Naive thymus-derived CD4-positive, alpha-beta T cell (primary cell): ENCODE measurements around the gene KL. TPM values are rescaled to one million over a fixed set of nuclear protein-coding genes. Genes with fewer than 3 reads are reported as not detected.

Experiments
- ATAC-seq: fragments of 150-1000 bp; cut with Tn5 transposase; 2 replicates; pipeline ENCODE4 v1.10.0; 2021; ENCODE audit warnings: mild to moderate bottlenecking, moderate library complexity
- CTCF ChIA-PET: fragments of 350-600 bp; sonication (Branson Sonifier 250); formaldehyde crosslinking; loops from one replicate; lab custom pipeline; 2021; ENCODE audit warnings: antibody characterized with exemption; lab: Charles Lee
- POLR2A ChIA-PET: fragments of 350-600 bp; sonication (Branson Sonifier 250); formaldehyde crosslinking; loops from one replicate; lab custom pipeline; 2021; ENCODE audit warnings: antibody characterized with exemption, inconsistent platforms; lab: Charles Lee
- DNase-seq, 9 donors: peaks; one replicate each; pipeline versions ENCODE4 v3.0.0 to v3.0.0-alpha.2; 2020 to 2022; ENCODE audit warnings: mixed read lengths in 1 of 9
- H3K27ac ChIP-seq: one replicate; pipeline ENCODE4 v1.7.0; 2013; ENCODE audit warnings: mild to moderate bottlenecking, low read depth, low read length, moderate library complexity
- H3K27me3 ChIP-seq, 2 donors: one replicate each; pipeline ENCODE4 v1.7.0; 2013; ENCODE audit warnings: low read length in 2 of 2, mild to moderate bottlenecking in 2 of 2, moderate library complexity in 2 of 2; ENCODE audit not compliant: control insufficient read depth in 2 of 2, insufficient read depth in 2 of 2
- H3K36me3 ChIP-seq, 3 experiments: 1 replicate in 2 of 3; 2 replicates in 1 of 3; pipeline ENCODE4 v1.7.0; 2013; ENCODE audit warnings: low read length in 3 of 3, mild to moderate bottlenecking in 3 of 3, moderate library complexity in 1 of 3; ENCODE audit not compliant: insufficient read depth in 3 of 3, control insufficient read depth in 2 of 3
- H3K4me1 ChIP-seq, 2 donors: one replicate each; pipeline ENCODE4 v1.7.0; 2013; ENCODE audit warnings: low read length in 2 of 2, mild to moderate bottlenecking in 2 of 2, moderate library complexity in 1 of 2; ENCODE audit not compliant: control insufficient read depth in 2 of 2, insufficient read depth in 2 of 2
- H3K4me3 ChIP-seq: 2 replicates; pipeline ENCODE4 v1.7.0; 2013; ENCODE audit warnings: mild to moderate bottlenecking, low read length
- H3K9me3 ChIP-seq, 3 experiments: 1 replicate in 2 of 3; 2 replicates in 1 of 3; pipeline ENCODE4 v1.7.0; 2013; ENCODE audit warnings: low read length in 3 of 3; ENCODE audit not compliant: control insufficient read depth in 2 of 3
- H3K27ac Mint-ChIP-seq, 9 donors: one replicate each; pipeline ENCODE4 v1.8.0; 2020 to 2022; ENCODE audit warnings: mixed read lengths in 9 of 9, mild to moderate bottlenecking in 8 of 9, moderate library complexity in 5 of 9, inconsistent platforms in 2 of 9
- H3K27me3 Mint-ChIP-seq, 5 donors: one replicate each; pipeline ENCODE4 v1.8.0; 2021 to 2022; ENCODE audit warnings: mixed read lengths in 5 of 5, mild to moderate bottlenecking in 1 of 5
- H3K36me3 Mint-ChIP-seq, 5 donors: one replicate each; pipeline ENCODE4 v1.8.0; 2020 to 2022; ENCODE audit warnings: mixed read lengths in 5 of 5, mild to moderate bottlenecking in 3 of 5, inconsistent platforms in 1 of 5
- H3K4me1 Mint-ChIP-seq, 7 donors: one replicate each; pipeline ENCODE4 v1.8.0; 2020 to 2022; ENCODE audit warnings: mixed read lengths in 7 of 7, mild to moderate bottlenecking in 3 of 7, inconsistent platforms in 1 of 7
- H3K4me3 Mint-ChIP-seq, 10 donors: one replicate each; pipeline ENCODE4 v1.8.0; 2020 to 2022; ENCODE audit warnings: mild to moderate bottlenecking in 10 of 10, mixed read lengths in 10 of 10, moderate library complexity in 6 of 10, inconsistent platforms in 2 of 10
- H3K9me3 Mint-ChIP-seq, 11 donors: one replicate each; pipeline ENCODE4 v1.8.0; 2020 to 2022; ENCODE audit warnings: mixed read lengths in 11 of 11, mild to moderate bottlenecking in 4 of 11, inconsistent platforms in 1 of 11, moderate library complexity in 1 of 11
- intact Hi-C, 2 donors: fragments of 100-400 bp; cut with micrococcal nuclease; formaldehyde crosslinking; loops; one replicate each; pipeline ENCODE4 v1.15.1; 2023
- polyA plus RNA-seq, 2 donors: library from polyadenylated mRNA; unstranded; fragments of 300-500 nt; fragmentation: Illumina TruSeq; gene quantifications; one replicate each; pipeline ENCODE4 v1.2.3, GENCODE V29; 2021
- total RNA-seq, 6 experiments: library from RNA in 5 of 6; stranded (reverse) in 5 of 6; gene quantifications; 1 replicate in 5 of 6; 2 replicates in 1 of 6; pipeline ENCODE4 v1.2.3 and lab custom pipeline; 2021 to 2026

Gene KL
- total and polyA plus RNA-seq, 7 experiments from 2014 or later: 0.15 to 0.36 (median 0.22) TPM; not detected in 2

- Histone ChIP-seq H3K4me3 (no peak overlapping the region), H3K27me3 (no peaks in the 10 kb centered on the region), H3K4me1 (no peaks in the 10 kb centered on the region), H3K36me3 (no peaks in the 10 kb centered on the region), H3K27ac (no peak overlapping the region), H3K9me3 (no peaks in the 10 kb centered on the region)
- POLR2A ChIA-PET: no interaction called here
- CTCF ChIA-PET: no interaction called here
- intact Hi-C loops: loop anchor here in 1 of 2 donors (10.0 kb wide), 1 partner anchor 326 kb away; no protein-coding TSS in a partner anchor
- peaks cover 0 to 3% (median 0%) of the 10 kb centered on the region in 7 donors for H3K4me1 Mint-ChIP-seq
- H3K36me3 Mint-ChIP-seq: peaks cover 0 to 6% (median 0%) of the 10 kb centered on the region in 5 donors
- H3K4me3 Mint-ChIP-seq: no peak overlapping the region
- ATAC-seq (no peak), DNase-seq (no peak)
- no peaks in the 10 kb centered on the region for H3K27me3 Mint-ChIP-seq
- H3K9me3 Mint-ChIP-seq: peaks cover 0 to 3% (median 0%) of the 10 kb centered on the region in 11 donors
- H3K27ac Mint-ChIP-seq: no peak overlapping the region
Measured at GRCh38 chr13:33058776-33059327, 42.6 kb downstream of the KL start.

GRCh38 chr13:33060815-33061214 lies 44.6 kb downstream of the KL start:
- H3K27ac Mint-ChIP-seq: no peak overlapping the region
- Histone ChIP-seq H3K27ac (no peak overlapping the region), H3K4me3 (no peak overlapping the region), H3K27me3 (no peaks in the 10 kb centered on the region), H3K9me3 (no peaks in the 10 kb centered on the region), H3K4me1 (no peaks in the 10 kb centered on the region), H3K36me3 (no peaks in the 10 kb centered on the region)
- POLR2A ChIA-PET: no interaction called here
- peaks cover 0 to 3% (median 0%) of the 10 kb centered on the region in 7 donors for H3K4me1 Mint-ChIP-seq
- DNase-seq (no peak), ATAC-seq (no peak)
- no peak overlapping the region for H3K4me3 Mint-ChIP-seq
- H3K9me3 Mint-ChIP-seq: peaks cover 0 to 3% (median 0%) of the 10 kb centered on the region in 11 donors
- H3K36me3 Mint-ChIP-seq: peaks cover 0 to 3% (median 0%) of the 10 kb centered on the region in 5 donors
- CTCF ChIA-PET: no interaction called here
- intact Hi-C loops: no loop called here
- H3K27me3 Mint-ChIP-seq: no peaks in the 10 kb centered on the region

GRCh38 chr13:33066329-33066728 lies 50.1 kb downstream of the KL start:
- H3K27me3 ChIP-seq: no peaks in the 10 kb centered on the region
- Mint-ChIP-seq H3K4me3 (no peak overlapping the region), H3K27me3 (peaks cover 0 to 4% (median 0%) of the 10 kb centered on the region in 5 donors), H3K36me3 (peaks cover 0 to 3% (median 0%) of the 10 kb centered on the region in 5 donors), H3K27ac (no peak overlapping the region), H3K4me1 (peaks cover 0 to 9% (median 0%) of the 10 kb centered on the region in 7 donors), H3K9me3 (peaks cover 0 to 3% (median 0%) of the 10 kb centered on the region in 11 donors)
- no peak overlapping the region for H3K27ac ChIP-seq
- ATAC-seq (no peak), DNase-seq (no peak)
- CTCF ChIA-PET: no interaction called here
- no peak overlapping the region for H3K4me3 ChIP-seq
- H3K36me3 ChIP-seq: no peaks in the 10 kb centered on the region
- no peaks in the 10 kb centered on the region for H3K4me1 ChIP-seq
- intact Hi-C loops: no loop called here
- no peaks in the 10 kb centered on the region for H3K9me3 ChIP-seq
- POLR2A ChIA-PET: no interaction called here

- peaks cover 0 to 4% (median 0%) of the 10 kb centered on the region in 5 donors for H3K27me3 Mint-ChIP-seq
- intact Hi-C loops: no loop called here
- peaks cover 0 to 3% (median 0%) of the 10 kb centered on the region in 11 donors for H3K9me3 Mint-ChIP-seq
- Histone ChIP-seq H3K4me1 (no peaks in the 10 kb centered on the region), H3K27ac (no peak overlapping the region), H3K27me3 (no peaks in the 10 kb centered on the region), H3K9me3 (no peaks in the 10 kb centered on the region), H3K36me3 (no peaks in the 10 kb centered on the region), H3K4me3 (no peak overlapping the region)
- CTCF ChIA-PET: no interaction called here
- no peak overlapping the region for H3K27ac Mint-ChIP-seq
- H3K4me1 Mint-ChIP-seq: peaks cover 0 to 17% (median 0%) of the 10 kb centered on the region in 7 donors
- peaks cover 0 to 3% (median 0%) of the 10 kb centered on the region in 5 donors for H3K36me3 Mint-ChIP-seq
- ATAC-seq (no peak), DNase-seq (no peak)
- POLR2A ChIA-PET: no interaction called here
- no peak overlapping the region for H3K4me3 Mint-ChIP-seq
Measured at GRCh38 chr13:33069365-33069764, 53.1 kb downstream of the KL start.

- CTCF ChIA-PET: no interaction called here
- Histone ChIP-seq H3K27me3 (no peaks in the 10 kb centered on the region), H3K36me3 (no peaks in the 10 kb centered on the region), H3K4me1 (no peaks in the 10 kb centered on the region), H3K4me3 (no peak overlapping the region), H3K27ac (no peak overlapping the region), H3K9me3 (no peaks in the 10 kb centered on the region)
- intact Hi-C loops: no loop called here
- no peak for ATAC-seq
- DNase-seq: no peak
- Mint-ChIP-seq H3K4me3 (no peak overlapping the region), H3K27me3 (peaks cover 0 to 4% (median 0%) of the 10 kb centered on the region in 5 donors), H3K36me3 (peaks cover 0 to 3% (median 0%) of the 10 kb centered on the region in 5 donors), H3K9me3 (peaks cover 0 to 3% (median 0%) of the 10 kb centered on the region in 11 donors), H3K4me1 (peaks cover 0 to 15% (median 0%) of the 10 kb centered on the region in 7 donors), H3K27ac (no peak overlapping the region)
- POLR2A ChIA-PET: no interaction called here
Measured at GRCh38 chr13:33070713-33071112, 54.5 kb downstream of the KL start.

GRCh38 chr13:33072282-33072681 lies 56.1 kb downstream of the KL start:
- ATAC-seq: no peak
- Mint-ChIP-seq H3K4me1 (peaks cover 0 to 15% (median 0%) of the 10 kb centered on the region in 7 donors), H3K36me3 (no peaks in the 10 kb centered on the region), H3K4me3 (no peak overlapping the region), H3K27ac (no peak overlapping the region), H3K9me3 (peaks cover 0 to 3% (median 0%) of the 10 kb centered on the region in 11 donors), H3K27me3 (peaks cover 0 to 4% (median 0%) of the 10 kb centered on the region in 5 donors)
- Histone ChIP-seq H3K27ac (no peak overlapping the region), H3K4me1 (no peaks in the 10 kb centered on the region), H3K4me3 (no peak overlapping the region), H3K9me3 (no peaks in the 10 kb centered on the region), H3K27me3 (no peaks in the 10 kb centered on the region), H3K36me3 (no peaks in the 10 kb centered on the region)
- POLR2A ChIA-PET: no interaction called here
- CTCF ChIA-PET: no interaction called here
- intact Hi-C loops: no loop called here
- DNase-seq: no peak

- H3K27ac ChIP-seq: no peak overlapping the region
- Mint-ChIP-seq H3K9me3 (peaks cover 0 to 3% (median 0%) of the 10 kb centered on the region in 11 donors), H3K4me3 (no peak overlapping the region), H3K27me3 (peaks cover 0 to 4% (median 0%) of the 10 kb centered on the region in 5 donors), H3K36me3 (no peaks in the 10 kb centered on the region), H3K27ac (no peak overlapping the region), H3K4me1 (peaks cover 0 to 15% (median 0%) of the 10 kb centered on the region in 7 donors)
- ATAC-seq (no peak), DNase-seq (no peak)
- no peaks in the 10 kb centered on the region for H3K36me3 ChIP-seq
- no peaks in the 10 kb centered on the region for H3K27me3 ChIP-seq
- CTCF ChIA-PET: no interaction called here
- intact Hi-C loops: no loop called here
- no peaks in the 10 kb centered on the region for H3K9me3 ChIP-seq
- H3K4me1 ChIP-seq: no peaks in the 10 kb centered on the region
- H3K4me3 ChIP-seq: no peak overlapping the region
- POLR2A ChIA-PET: no interaction called here
Measured at GRCh38 chr13:33072759-33073158, 56.5 kb downstream of the KL start.
